T-helper 22 cell (primary cell): ENCODE data around the gene SAMD4A.
"Not testable (repeated sequence)": the region's sequence is repeated elsewhere in the genome, so short reads cannot be mapped to it uniquely, and the experiment has no call there.

Source experiments
- DNase-seq: peaks from one replicate; pipeline ENCODE4 v3.0.0-alpha.2; 2020; ENCODE audit warnings: low read depth

The SAMD4A gene

GRCh38 chr14:54735424-54735823, 168.5 kb downstream of the SAMD4A start:
- DNase-seq, result no peak

- DNase-seq, result no peak
Measured at GRCh38 chr14:54737132-54737711, 170.3 kb downstream of the SAMD4A start.

- DNase-seq, result no peak
Measured at GRCh38 chr14:54738009-54738408, 171.1 kb downstream of the SAMD4A start.

- DNase-seq, result no peak
Measured at GRCh38 chr14:54739514-54739913, 172.6 kb downstream of the SAMD4A start.

GRCh38 chr14:54742492-54743350, 175.8 kb downstream of the SAMD4A start:
- DNase-seq, result no peak

GRCh38 chr14:54743382-54743781, 176.5 kb downstream of the SAMD4A start:
- DNase-seq, result no peak

GRCh38 chr14:54746019-54746418, 179.1 kb downstream of the SAMD4A start:
- DNase-seq, result no peak

GRCh38 chr14:54747616-54748015, 180.7 kb downstream of the SAMD4A start:
- no peak for DNase-seq

- DNase-seq, result no peak
Measured at GRCh38 chr14:54749180-54749579, 182.3 kb downstream of the SAMD4A start.

GRCh38 chr14:54749727-54750126, 182.8 kb downstream of the SAMD4A start:
- no peak for DNase-seq

GRCh38 chr14:54752611-54753010, 185.7 kb downstream of the SAMD4A start:
- not testable (repeated sequence) for DNase-seq

GRCh38 chr14:54753396-54753795, 186.5 kb downstream of the SAMD4A start:
- not testable (repeated sequence) for DNase-seq

GRCh38 chr14:54754116-54754622, 187.2 kb downstream of the SAMD4A start:
- DNase-seq, result no peak

- no peak for DNase-seq
Measured at GRCh38 chr14:54754623-54755386, 187.9 kb downstream of the SAMD4A start.

GRCh38 chr14:54756656-54757392, 189.9 kb downstream of the SAMD4A start:
- DNase-seq, result no peak

GRCh38 chr14:54758041-54758440, 191.1 kb downstream of the SAMD4A start:
- DNase-seq, result no peak

- no peak for DNase-seq
Measured at GRCh38 chr14:54759982-54760585, 193.2 kb downstream of the SAMD4A start.

GRCh38 chr14:54760866-54761575, 194.1 kb downstream of the SAMD4A start:
- no peak for DNase-seq

- no peak for DNase-seq
Measured at GRCh38 chr14:54761835-54762234, 194.9 kb downstream of the SAMD4A start.

- no peak for DNase-seq
Measured at GRCh38 chr14:54762296-54762695, 195.4 kb downstream of the SAMD4A start.

GRCh38 chr14:54763761-54764160, 196.8 kb downstream of the SAMD4A start:
- DNase-seq, result no peak
